Right forelimb (tissue), 1 donor: ENCODE results near the gene ASPA.
"Not testable (repeated sequence)": the region's sequence is repeated elsewhere in the genome, so short reads cannot be mapped to it uniquely, and the experiment has no call there.

Experiments used
- DNase-seq: peaks from one replicate; pipeline ENCODE4 v3.0.0-alpha.2; 2018

Gene ASPA

DNA sequence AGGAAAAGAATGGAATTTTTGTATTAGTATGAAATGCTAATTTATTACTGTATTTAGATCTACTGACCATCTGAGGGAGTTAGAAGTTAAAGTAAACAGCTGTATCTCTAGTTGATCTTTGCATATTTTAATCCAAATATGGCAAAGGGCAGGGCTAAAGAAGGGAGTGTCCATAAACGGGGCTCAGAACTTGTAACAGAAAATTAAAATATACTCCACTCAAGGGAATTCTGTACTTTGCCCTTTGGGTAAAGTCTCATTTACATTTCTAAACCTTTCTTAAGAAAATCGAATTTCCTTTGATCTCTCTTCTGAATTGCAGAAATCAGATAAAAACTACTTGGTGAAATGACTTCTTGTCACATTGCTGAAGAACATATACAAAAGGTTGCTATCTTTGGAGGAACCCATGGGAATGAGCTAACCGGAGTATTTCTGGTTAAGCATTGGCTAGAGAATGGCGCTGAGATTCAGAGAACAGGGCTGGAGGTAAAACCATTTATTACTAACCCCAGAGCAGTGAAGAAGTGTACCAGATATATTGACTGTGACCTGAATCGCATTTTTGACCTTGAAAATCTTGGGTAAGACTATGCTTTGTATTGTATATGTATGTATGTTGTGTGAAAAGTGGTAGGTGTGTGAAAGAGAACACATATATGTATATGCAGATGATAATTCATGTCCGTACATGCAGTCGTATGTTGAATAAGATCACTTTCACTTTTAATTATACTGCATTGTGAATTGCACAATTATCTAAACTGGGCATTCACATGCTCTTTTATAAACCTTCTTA lies at the start of gene ASPA:
Gene ASPA (plus strand): TSS at position 186 of the 799 bp plus-strand sequence. CDS start 163 bp downstream, at position 349.
- no peak for DNase-seq

DNA sequence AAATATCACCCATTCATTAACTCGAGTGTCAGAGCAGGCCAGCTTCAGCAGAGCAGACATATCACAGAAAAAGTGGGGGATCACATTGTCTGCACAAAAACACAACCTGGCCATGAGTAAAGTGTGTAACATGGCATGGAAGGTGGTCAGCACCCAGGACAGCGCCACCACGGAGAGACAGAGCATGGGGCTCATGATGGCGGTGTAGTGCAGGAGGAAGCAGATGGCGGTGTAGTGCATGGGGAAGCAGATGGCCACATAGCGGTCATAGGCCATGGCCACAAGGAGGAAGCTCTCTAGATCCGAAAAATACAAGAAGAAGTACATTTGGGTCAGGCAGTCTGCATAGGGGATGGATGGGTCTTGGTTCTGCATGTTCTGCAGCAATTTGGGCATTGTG lies 42.6 kb upstream of the ASPA start:
- not testable (repeated sequence) for DNase-seq

- no peak for DNase-seq
Measured at GRCh38 chr17:3433741-3434140, 42.1 kb upstream of the ASPA start, which contains the start of gene OR1E2. TSS of gene OR1E2 (minus strand) at chr17:3433841. CDS start at chr17:3433841, 0 bp downstream.

GRCh38 chr17:3438368-3438767 lies 37.4 kb upstream of the ASPA start:
- no peak for DNase-seq

DNA sequence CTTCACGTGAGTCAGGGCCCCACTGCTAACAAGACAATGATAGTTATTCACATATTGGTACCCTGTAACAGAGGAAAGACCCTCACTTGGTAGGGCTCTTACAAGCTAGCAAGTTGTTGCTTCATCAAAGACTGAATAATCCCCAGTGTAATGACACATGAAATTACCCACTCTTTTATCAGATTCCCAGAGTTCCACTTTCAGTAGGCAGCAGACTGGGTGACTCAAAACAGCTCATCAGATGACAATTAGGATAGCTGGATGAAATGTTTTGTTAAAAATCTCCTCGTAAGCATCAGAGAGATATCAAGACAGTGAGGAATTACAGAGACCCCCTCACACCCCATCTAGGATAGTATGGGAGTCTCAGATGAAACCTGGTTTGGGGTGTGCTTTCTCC lies 35.3 kb upstream of the ASPA start:
- DNase-seq, result no peak

GRCh38 chr17:3447625-3448024 lies 28.2 kb upstream of the ASPA start:
- DNase-seq, result no peak

DNA sequence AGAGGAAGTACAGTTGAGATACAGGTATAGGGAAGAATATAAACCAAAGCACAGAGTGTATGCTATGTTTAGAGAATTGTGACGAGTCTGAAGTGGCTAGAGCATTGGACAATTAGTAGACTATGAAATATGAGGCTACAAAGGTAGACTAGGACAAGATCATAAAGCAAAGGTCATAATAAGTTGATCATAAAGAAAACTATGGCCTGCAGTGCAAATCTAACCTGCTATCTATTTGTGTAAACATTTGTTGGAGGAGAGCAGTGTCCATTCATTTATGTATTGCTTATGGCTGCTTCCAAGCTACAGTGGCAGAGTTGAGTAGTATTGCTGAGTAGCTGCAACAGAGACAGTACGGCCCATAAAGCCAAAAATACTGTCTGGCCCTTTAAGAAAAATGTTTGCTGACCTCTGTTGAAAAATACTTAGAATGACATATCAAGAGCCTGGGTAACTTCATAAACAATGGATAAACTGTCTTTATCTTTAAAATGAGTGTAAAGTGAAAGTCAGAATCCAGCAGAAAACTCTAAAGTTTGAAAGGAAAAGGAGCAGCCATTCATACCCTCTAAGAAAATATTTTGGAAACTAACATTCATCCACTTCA lies 27.6 kb upstream of the ASPA start:
- DNase-seq, result no peak

DNA sequence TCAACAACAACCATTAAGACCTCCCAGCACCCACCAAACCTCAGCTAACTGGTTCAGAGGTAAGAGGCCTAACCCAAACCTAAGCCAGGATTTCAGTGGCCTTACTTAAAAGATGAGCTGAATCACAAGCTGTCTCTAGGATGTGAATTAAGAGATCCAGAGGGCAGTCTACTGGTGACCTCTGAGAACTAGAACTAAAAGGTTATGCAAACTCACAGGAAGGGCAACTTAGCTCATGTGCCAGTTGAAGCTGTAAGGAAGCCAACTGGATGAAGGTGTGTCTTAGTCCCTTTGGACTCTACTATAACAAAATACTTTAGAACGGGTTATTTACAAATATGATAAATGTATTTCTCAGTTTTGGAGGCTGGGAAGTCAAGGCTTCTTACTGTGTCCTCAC lies 9.4 kb upstream of the ASPA start:
- not testable (repeated sequence) for DNase-seq

GRCh38 chr17:3469529-3469928 lies 6.3 kb upstream of the ASPA start:
- no peak for DNase-seq

GRCh38 chr17:3471599-3471998 lies 4.2 kb upstream of the ASPA start, which contains the start of gene SPATA22:
TSS of gene SPATA22 (minus strand) at chr17:3471819. CDS start at chr17:3469325, 2,494 bp downstream.
- no peak for DNase-seq

DNA sequence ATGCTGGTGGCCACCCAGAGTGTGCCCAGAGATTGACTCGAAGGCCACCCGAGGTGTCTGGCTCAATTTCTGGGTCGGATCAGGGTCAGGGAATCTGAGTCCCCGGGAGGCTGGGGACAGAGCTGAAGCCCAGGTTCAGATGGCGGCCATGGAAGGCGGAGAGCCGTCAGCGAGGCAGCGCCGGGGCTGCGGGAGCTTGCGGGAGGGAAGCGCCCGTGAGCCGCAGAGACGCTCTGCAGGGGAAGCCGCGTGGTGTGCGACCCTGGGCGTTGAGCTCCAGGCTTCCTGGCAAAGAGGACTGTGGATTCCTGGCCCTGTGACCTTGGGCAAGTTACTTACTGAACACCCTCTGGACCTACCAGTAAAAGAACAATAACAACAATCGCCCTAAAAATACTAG lies 3.7 kb upstream of the ASPA start:
- no peak for DNase-seq

DNA sequence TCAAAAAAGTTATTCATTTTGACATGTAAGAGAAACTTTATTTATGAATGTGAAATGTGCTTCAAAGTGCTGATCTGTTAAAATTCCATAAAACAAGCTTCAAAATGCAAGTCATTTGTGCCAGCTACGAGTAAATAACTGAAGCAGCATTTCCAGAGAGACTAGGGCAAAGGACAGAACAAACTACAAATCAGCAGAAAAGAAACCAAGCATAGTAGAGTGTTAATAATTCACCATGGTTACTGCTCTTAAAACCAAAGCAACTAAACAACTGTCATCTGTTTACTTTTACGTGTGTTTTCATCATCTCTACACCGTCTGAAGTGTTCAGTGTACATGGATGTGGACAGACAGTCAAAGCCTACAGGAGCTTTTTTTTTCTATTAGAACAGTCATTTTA lies 1.6 kb upstream of the ASPA start:
- no peak for DNase-seq

- no peak for DNase-seq
Measured at GRCh38 chr17:3475251-3475685, 529 bp upstream of the ASPA start.

DNA sequence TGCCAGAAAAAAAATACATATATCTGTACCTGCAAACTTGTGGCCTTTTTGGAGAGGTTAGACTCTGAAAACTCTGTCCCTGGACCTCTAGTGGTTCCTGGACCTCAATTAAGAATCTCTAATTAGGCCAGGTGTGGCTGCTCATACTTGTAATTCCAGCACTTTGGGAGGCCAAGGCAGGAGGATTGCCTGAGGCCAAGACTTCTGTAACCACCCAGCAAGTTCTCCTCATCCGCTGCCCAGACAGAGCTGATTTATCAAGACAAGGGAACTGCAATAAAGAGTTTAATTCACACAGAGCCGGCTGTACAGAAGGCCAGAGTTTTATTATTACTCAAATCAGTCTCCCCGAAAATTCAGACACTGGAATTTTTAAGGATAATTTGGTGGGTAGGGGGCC lies 4.2 kb downstream of the ASPA start:
- DNase-seq, result no peak

DNA sequence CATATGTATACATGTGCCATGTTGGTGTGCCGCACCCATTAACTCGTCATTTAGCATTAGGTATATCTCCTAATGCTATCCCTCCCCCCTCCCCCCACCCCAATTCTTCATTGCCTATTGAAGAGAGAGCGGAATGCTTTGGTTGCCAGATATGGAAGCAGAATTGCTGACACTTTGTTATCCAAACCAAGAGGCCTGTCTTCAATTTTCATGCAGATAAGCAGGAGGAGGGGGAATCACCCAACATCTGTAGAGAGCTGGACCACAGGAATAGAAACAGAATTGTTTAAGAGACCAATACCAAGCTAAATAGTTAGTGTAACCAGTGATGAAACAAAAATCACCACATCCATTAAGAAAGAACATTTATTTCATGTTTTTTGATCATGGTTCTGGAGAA lies 7.1 kb downstream of the ASPA start:
- no peak for DNase-seq

- no peak for DNase-seq
Measured at GRCh38 chr17:3485481-3486068, 9.8 kb downstream of the ASPA start.

DNA sequence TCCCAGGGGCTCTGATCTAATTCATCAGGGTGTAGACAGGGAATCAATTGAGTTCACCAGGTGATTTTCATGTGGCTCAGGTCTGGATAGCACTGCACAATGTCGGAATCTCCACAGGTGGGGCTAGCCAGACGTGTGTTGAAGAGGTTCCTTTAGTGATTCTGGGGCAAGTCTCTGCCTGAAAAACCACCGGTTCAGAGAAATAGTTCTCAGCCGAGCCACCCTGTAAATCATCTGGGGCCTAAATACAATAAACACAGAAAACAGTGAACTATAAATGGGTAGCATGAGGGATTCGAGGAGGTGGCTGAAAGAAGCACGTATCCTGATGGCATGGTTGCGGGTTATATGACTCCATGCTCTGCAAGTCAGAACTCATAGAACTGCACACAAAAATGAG lies 21.3 kb downstream of the ASPA start:
- no peak for DNase-seq

- DNase-seq, result no peak
Measured at GRCh38 chr17:3501344-3501743, 25.5 kb downstream of the ASPA start.

DNA sequence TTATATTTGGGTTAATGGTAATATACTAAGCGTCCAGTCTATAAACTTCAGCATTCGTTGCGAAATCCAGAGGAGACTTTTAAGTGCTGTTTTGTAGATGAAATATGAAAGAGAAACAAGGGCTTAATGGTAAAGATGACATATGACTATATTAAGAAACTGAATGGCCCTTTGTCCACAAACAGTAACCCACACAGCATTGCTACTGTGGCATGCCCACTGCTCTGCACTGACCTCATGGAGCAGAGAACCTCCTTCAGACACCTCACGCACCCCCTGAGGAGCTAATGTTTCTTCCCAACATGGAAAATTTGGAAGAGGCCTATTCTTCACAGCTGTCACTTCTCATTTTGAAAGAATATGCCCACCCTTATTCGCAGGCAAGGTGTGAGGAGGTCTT lies 26.7 kb downstream of the ASPA start:
- DNase-seq, result no peak

DNA sequence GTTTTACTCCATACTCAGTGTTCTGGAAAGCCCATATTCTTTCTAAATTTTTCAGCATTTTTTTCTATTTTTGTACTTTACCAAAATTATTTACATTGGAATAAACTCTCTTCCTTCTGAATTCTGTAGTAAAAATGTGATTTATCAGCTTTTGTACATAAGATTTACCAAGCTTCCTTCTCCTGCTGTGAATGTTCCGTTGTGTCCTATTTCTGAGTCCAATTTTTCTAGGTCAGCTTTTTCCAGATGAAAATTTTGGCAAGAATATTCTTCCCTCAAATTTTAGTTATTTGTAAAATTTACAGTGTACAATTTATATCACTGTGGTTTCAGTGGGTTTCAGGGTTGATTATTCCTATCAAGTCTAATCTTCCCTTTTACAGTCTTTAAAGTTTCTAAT lies 27.5 kb downstream of the ASPA start:
- no peak for DNase-seq

- DNase-seq, result no peak
Measured at GRCh38 chr17:3505008-3505407, 29.2 kb downstream of the ASPA start.

GRCh38 chr17:3506054-3506453 lies 30.3 kb downstream of the ASPA start:
- no peak for DNase-seq

DNA sequence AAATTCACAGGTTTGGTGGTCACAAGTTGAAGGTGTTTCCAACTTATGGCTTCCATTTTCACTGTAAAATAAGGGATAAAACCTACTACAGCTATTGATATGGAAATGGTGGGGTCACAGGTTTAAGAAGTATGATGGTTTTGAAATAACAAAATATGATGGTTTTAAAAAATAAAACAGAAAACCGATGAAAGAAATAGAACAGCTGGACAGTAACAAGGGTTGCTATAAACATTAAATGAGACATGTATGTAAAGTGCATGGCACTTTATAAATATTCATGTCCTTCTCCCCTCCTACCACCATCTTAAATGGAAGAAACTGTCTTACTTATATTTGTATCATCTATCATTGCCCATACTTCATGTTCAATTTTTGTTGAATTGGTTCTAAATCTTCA lies 31.3 kb downstream of the ASPA start:
- no peak for DNase-seq

- DNase-seq, result no peak
Measured at GRCh38 chr17:3507869-3508268, 32.1 kb downstream of the ASPA start.
